Measurements from ENCODE around the gene MRPL20. TPM values are rescaled to one million over a fixed set of nuclear protein-coding genes. Genes with fewer than 3 reads are reported as not detected.

Gene MRPL20
- total and polyA plus RNA-seq, 9 of the 15 experiments (the other 6 are each of a cell fraction or from before 2014, with no cell fraction given), result 180 to 671 (median 229) TPM

GRCh38 chr1:1365875-1366698 lies 41.0 kb downstream of the MRPL20 start:
- FAIRE-seq (no peak), ATAC-seq (no peak), DNase-seq (ENCODE audit: extremely low read depth in 1 of 4, low spot score in 3 of 4) (no peak)
- H3K27ac ChIP-seq (ENCODE audit: extremely low read depth, low read depth, low read length), result no peak overlapping the region
- 25% methylated on average over 10 of the region's 10 CpGs for WGBS (ENCODE audit: insufficient coverage, low coverage, missing lambda C conversion rate)
- no peaks in the 10 kb centered on the region for H3K79me2 ChIP-seq (ENCODE audit: control insufficient read depth, insufficient read depth, low read length)
- no peaks in the 10 kb centered on the region for H4K20me1 ChIP-seq (replicated peaks; ENCODE audit: control insufficient read depth, insufficient read depth, low read length)
- H3K9me3 ChIP-seq (replicated peaks; ENCODE audit: control insufficient read depth, insufficient read depth, low read depth, low read length), result peaks cover 10% of the 10 kb centered on the region
- peaks cover 0 to 17% of the 10 kb centered on the region in 2 experiments; a peak in 2 of 5 replicates for H3K4me1 ChIP-seq (replicated peaks in 1 of 2; ENCODE audit: control insufficient read depth in 2 of 2, insufficient read depth in 2 of 2, low read length in 2 of 2)
- no peaks in the 10 kb centered on the region for H3K9me1 ChIP-seq (ENCODE audit: control insufficient read depth, insufficient read depth, low read length)
- POLR2A ChIA-PET, result interaction anchor here (0.8 kb wide), 1 partner anchor 54 kb away, joined by 3 read pairs; no protein-coding TSS in a partner anchor
- H3K4me3 ChIP-seq, result no peak overlapping the region
- no peaks in the 10 kb centered on the region; the same call in 2 of the 3 replicates for H3K36me3 ChIP-seq (ENCODE audit: control insufficient read depth, insufficient read depth, low read length)
- CTCF ChIA-PET (ENCODE audit: low intra/inter-chr PET ratio), result no interaction called here
- intact Hi-C loops (cut with micrococcal nuclease) (no loop called here), in situ Hi-C loops (cut with MboI) (loop anchor here (10.0 kb wide), 1 partner anchor 549 kb away; the partner anchor contains the start of genes CALML6 and TMEM52)
- H3K4me2 ChIP-seq (ENCODE audit: insufficient read depth, low read length), result no peak overlapping the region
- no peak overlapping the region for H3K9ac ChIP-seq (ENCODE audit: insufficient read depth in 1 of 2, low read depth in 2 of 2, low read length in 2 of 2)
- no TSS peak for BruUV-seq (replicated peaks)
- no peaks in the 10 kb centered on the region; a peak in 1 of 5 replicates for H3K27me3 ChIP-seq (ENCODE audit: control insufficient read depth in 2 of 2, insufficient read depth in 2 of 2, low read length in 2 of 2)
- no peak overlapping the region for H2AFZ ChIP-seq (ENCODE audit: low read depth, low read length)
- TF ChIP-seq ARID4B (CRISPR knock-in tag; IDR thresholded peaks at IDR 0.05), result 0 out of 2 replicates have a peak, but pooled peaks have one; percentile 1
- TF ChIP-seq, protein P1, sequence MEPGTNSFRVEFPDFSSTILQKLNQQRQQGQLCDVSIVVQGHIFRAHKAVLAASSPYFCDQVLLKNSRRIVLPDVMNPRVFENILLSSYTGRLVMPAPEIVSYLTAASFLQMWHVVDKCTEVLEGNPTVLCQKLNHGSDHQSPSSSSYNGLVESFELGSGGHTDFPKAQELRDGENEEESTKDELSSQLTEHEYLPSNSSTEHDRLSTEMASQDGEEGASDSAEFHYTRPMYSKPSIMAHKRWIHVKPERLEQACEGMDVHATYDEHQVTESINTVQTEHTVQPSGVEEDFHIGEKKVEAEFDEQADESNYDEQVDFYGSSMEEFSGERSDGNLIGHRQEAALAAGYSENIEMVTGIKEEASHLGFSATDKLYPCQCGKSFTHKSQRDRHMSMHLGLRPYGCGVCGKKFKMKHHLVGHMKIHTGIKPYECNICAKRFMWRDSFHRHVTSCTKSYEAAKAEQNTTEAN (CRISPR knock-in tag; IDR thresholded peaks at IDR 0.05), result peak; percentile 100
- TF ChIP-seq, protein P2, sequence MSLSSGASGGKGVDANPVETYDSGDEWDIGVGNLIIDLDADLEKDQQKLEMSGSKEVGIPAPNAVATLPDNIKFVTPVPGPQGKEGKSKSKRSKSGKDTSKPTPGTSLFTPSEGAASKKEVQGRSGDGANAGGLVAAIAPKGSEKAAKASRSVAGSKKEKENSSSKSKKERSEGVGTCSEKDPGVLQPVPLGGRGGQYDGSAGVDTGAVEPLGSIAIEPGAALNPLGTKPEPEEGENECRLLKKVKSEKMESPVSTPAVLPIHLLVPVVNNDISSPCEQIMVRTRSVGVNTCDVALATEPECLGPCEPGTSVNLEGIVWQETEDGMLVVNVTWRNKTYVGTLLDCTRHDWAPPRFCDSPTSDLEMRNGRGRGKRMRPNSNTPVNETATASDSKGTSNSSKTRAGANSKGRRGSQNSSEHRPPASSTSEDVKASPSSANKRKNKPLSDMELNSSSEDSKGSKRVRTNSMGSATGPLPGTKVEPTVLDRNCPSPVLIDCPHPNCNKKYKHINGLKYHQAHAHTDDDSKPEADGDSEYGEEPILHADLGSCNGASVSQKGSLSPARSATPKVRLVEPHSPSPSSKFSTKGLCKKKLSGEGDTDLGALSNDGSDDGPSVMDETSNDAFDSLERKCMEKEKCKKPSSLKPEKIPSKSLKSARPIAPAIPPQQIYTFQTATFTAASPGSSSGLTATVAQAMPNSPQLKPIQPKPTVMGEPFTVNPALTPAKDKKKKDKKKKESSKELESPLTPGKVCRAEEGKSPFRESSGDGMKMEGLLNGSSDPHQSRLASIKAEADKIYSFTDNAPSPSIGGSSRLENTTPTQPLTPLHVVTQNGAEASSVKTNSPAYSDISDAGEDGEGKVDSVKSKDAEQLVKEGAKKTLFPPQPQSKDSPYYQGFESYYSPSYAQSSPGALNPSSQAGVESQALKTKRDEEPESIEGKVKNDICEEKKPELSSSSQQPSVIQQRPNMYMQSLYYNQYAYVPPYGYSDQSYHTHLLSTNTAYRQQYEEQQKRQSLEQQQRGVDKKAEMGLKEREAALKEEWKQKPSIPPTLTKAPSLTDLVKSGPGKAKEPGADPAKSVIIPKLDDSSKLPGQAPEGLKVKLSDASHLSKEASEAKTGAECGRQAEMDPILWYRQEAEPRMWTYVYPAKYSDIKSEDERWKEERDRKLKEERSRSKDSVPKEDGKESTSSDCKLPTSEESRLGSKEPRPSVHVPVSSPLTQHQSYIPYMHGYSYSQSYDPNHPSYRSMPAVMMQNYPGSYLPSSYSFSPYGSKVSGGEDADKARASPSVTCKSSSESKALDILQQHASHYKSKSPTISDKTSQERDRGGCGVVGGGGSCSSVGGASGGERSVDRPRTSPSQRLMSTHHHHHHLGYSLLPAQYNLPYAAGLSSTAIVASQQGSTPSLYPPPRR (CRISPR knock-in tag; IDR thresholded peaks at IDR 0.05; ENCODE audit: borderline replicate concordance), result no peak
- no peak for TF ChIP-seq ELF4 (CRISPR knock-in tag; IDR thresholded peaks at IDR 0.05)
- TF ChIP-seq PHB2 (IDR thresholded peaks at IDR 0.05; ENCODE audit: low read depth), result 0 out of 2 replicates have a peak, but pooled peaks have one; percentile 43
- TF ChIP-seq ARHGAP35 (IDR thresholded peaks at IDR 0.05; ENCODE audit: partially characterized antibody), result peak; percentile 57
- no peak for TF ChIP-seq ZNF121 (CRISPR knock-in tag; conservative IDR thresholded peaks at IDR 0.05)
- no peak for TF ChIP-seq TEAD2 (tag; IDR thresholded peaks at IDR 0.05)
- no peak for TF ChIP-seq HDGF (IDR thresholded peaks at IDR 0.05)
- TF ChIP-seq LARP7 (IDR thresholded peaks at IDR 0.05), result 0 out of 2 replicates have a peak, but pooled peaks have one; percentile 76
- TF ChIP-seq TSC22D4 (tag; IDR thresholded peaks at IDR 0.05), result peak; percentile 87
